Duodenal mucosa (tissue), 2 donors: Measurements from ENCODE around the gene KIF4A.
A peak's percentile ranks its signal among the peaks of the same experiment; 100 is the strongest.

Experiments used
- H3K27ac ChIP-seq: one replicate; pipeline ENCODE4 v1.7.0; 2013; ENCODE audit warnings: low read depth, low read length
- H3K27me3 ChIP-seq, 2 donors: one replicate each; pipeline ENCODE4 v1.7.0; 2013; ENCODE audit warnings: low read length in 2 of 2, control low read depth in 1 of 2; ENCODE audit not compliant: insufficient read depth in 2 of 2, control insufficient read depth in 1 of 2
- H3K36me3 ChIP-seq, 2 donors: one replicate each; pipeline ENCODE4 v1.7.0; 2013; ENCODE audit warnings: low read length in 2 of 2, control low read depth in 1 of 2; ENCODE audit not compliant: insufficient read depth in 2 of 2, control insufficient read depth in 1 of 2
- H3K4me1 ChIP-seq, 2 donors: one replicate each; pipeline ENCODE4 v1.7.0; 2013; ENCODE audit warnings: low read length in 2 of 2, control low read depth in 1 of 2; ENCODE audit not compliant: insufficient read depth in 2 of 2, control insufficient read depth in 1 of 2
- H3K4me3 ChIP-seq, 2 donors: one replicate each; pipeline ENCODE4 v1.7.0; 2013; ENCODE audit warnings: low read length in 2 of 2, low read depth in 1 of 2
- H3K9ac ChIP-seq, 2 donors: one replicate each; pipeline ENCODE4 v1.7.0; 2013; ENCODE audit warnings: low read length in 2 of 2, low read depth in 1 of 2
- H3K9me3 ChIP-seq, 2 donors: one replicate each; pipeline ENCODE4 v1.7.0; 2013; ENCODE audit warnings: low read length in 2 of 2, control low read depth in 1 of 2; ENCODE audit not compliant: control insufficient read depth in 1 of 2

KIF4A gene

DNA sequence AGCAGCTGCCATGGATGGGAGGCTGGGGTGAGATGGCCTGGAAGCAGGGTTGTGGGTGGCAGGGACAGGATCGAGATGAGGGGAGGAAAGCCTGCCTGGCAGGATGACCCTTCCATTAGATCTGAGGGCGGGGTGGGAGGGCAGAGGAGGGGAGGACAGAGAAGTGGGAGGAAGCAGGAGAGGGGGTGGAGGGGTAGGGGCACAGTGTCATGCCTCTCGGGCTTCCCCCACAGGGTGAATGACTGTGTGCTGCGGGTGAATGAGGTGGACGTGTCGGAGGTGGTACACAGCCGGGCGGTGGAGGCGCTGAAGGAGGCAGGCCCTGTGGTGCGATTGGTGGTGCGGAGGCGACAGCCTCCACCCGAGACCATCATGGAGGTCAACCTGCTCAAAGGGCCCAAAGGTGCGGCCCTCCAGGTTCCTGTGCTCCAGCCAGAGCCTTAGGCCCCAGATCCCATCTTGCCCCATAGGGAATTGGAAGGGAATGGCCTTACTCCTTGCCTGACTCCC, 159.6 kb downstream of the KIF4A start:
- Histone ChIP-seq H3K9me3 (no peaks in the 10 kb centered on the region), H3K27ac (no peak overlapping the region), H3K36me3 (no peaks in the 10 kb centered on the region), H3K27me3 (peaks cover 9 to 21% of the 10 kb centered on the region in 2 donors), H3K4me3 (no peak overlapping the region), H3K9ac (no peak overlapping the region), H3K4me1 (peaks cover 6 to 14% of the 10 kb centered on the region in 2 donors)

DNA sequence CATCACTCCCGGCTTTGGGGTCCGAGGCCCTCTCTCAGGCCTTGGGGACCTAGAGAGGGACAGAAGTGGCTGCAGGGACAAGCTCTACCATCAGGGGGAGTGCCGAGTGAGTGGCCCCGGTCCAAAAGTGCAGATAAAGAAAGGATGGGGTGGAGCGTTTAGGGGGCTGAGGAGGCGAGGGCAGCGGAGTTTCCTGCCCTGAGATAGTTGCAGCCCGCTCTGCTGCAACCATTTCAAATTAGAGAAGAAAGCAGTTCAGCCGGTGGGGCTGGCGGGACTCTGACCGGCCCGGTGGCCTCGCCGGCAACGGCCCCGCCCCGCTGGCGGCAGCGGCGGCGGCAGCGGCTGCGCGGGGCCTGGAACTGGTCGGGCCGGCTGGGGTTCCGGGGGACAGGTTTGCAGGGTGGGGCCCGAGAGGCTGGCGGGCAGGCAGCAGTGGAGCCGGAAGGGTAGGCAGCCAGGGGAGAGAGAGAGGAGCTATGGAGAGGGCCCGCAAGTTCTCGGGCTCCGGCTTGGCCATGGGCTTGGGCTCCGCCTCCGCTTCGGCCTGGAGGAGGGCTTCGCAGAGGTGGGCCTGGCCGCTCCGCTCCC, 162.3 kb downstream of the KIF4A start:
- H3K4me3 ChIP-seq = peak overlapping the region; percentile 56 to 69
- H3K27me3 ChIP-seq = peaks cover 0 to under 1% of the 10 kb centered on the region in 2 donors
- peaks cover 18 to 24% of the 10 kb centered on the region in 2 donors for H3K4me1 ChIP-seq
- H3K9ac ChIP-seq = peak overlapping the region; percentile 47 to 66
- no peaks in the 10 kb centered on the region for H3K9me3 ChIP-seq
- no peaks in the 10 kb centered on the region for H3K36me3 ChIP-seq
- peak overlapping the region; percentile 50 for H3K27ac ChIP-seq

DNA sequence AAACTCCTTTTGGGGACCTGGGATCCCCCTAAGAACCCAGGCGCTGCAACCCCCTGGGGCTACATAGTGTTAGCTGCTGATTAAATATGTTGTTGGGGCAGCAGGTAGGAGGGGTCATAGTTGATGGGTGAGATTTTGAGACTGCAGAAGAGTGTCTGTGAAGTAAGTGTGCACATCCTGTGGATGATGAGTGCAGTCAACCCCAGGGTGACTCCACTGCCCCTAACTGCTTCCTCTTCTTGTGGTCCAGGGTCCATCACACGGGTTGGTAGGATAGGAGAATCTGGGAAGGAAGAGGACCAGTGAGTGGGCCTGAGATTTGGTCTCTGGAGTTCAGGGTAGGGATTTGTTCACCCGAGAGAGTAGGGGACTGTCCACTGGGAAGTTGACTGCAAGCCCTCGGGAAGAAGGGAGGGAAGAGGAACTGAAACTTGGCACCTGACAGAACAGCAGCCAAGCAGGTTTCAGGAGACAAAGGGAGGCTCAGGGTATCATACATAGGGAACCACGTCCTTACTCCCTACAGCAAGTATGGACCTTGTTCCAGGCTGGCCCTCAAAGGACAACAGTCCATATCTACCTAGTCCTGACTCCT, 163.2 kb downstream of the KIF4A start:
- no peak overlapping the region for H3K27ac ChIP-seq
- H3K4me3 ChIP-seq = peak overlapping the region; percentile 56 to 69
- no peaks in the 10 kb centered on the region for H3K9me3 ChIP-seq
- H3K27me3 ChIP-seq = no peaks in the 10 kb centered on the region
- H3K36me3 ChIP-seq = no peaks in the 10 kb centered on the region
- H3K9ac ChIP-seq = peak overlapping the region; percentile 47 to 66
- H3K4me1 ChIP-seq = peaks cover 18 to 25% of the 10 kb centered on the region in 2 donors

DNA sequence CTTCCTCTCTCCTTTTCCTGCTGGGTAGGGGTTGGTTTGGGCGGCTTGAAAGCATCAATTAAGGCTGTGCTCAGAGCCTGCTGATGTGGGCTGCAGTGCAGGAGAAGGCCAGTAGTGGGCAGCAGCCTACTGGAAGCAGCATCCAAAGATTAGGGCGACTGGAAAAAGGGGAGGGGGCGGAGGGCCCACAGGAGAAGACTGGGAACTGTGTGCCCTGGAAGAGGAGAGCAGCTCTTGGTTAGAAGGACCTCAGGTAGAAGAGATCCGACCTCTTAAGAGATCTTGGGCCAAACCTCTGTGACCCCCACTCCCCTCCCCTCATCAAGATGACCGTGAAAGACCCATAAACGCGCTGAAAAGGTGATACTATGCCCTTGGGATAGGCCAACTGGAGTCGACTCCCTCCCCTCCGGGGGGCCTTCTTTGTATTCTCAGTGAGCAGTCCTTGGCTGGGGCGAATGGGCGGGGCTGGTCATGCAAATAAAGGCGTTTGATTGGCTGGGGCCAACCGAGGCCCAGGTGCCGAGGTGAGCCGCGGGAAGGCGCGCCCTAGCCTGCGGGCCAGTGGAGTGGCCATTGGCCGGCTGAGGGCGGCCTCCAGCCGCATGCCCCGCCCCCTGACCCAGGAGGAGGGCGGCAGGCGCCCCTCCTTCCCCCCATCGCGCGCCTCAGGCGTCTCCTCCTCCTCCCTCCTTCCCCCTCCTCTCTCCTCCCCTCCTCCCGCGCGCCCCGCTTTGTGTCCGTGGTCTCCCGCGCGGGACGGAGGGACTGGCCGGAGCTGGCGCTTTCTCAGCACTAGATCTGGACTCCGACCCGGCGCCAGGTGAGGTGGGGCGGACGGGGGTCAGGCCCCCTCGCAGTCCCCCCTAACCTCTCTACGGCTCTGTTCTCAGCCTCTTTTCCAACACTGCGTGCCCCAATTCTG, 164.8 kb downstream of the KIF4A start:
- peak overlapping the region; percentile 79 to 84 for H3K4me3 ChIP-seq
- peak overlapping the region; percentile 87 for H3K27ac ChIP-seq
- H3K9ac ChIP-seq = peak overlapping the region; percentile 91 to 95
- H3K9me3 ChIP-seq = no peaks in the 10 kb centered on the region
- H3K27me3 ChIP-seq = no peaks in the 10 kb centered on the region
- no peaks in the 10 kb centered on the region for H3K36me3 ChIP-seq
- peaks cover 18 to 25% of the 10 kb centered on the region in 2 donors for H3K4me1 ChIP-seq

DNA sequence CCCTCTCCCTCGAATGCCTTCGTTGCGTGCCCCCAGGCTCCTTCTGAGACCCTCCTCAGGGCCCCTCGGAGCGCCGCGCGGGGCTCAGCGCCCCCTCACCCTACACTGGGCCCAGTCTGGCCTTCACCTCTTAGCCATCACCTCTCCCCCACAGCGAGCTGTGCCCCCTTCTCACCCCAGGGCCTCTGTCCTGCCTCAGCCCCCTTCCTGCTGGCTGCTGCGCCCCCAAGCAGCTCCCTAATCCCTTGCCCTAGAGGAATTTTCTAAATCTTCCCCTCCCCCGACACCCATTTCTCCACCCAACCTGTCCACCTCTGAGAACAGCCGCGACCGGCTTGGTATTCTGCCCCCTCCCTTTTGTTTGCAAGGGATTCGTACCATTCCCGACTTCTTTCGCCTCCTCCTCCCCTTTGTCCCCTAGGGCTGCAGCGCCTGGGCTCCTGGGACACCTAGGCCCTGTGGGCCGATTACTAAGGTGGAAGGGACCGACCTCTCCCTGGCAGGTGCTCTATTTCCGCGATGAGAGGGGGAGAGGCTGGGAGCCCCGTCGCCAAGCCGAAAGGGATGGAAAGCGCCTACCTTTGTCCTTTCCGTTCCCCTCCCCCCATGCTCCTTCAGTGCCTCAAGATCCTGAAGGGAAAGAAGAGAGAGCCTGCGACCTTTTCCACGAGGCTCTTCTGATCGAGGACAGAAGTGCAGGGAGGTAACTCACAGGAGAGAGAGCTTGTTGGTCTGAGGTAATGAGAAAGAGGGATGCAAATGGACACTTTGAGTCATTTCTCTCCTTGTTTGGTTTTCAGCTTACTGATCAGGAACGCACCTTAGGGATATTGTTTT, 165.7 kb downstream of the KIF4A start:
- no peaks in the 10 kb centered on the region for H3K9me3 ChIP-seq
- peaks cover 18 to 25% of the 10 kb centered on the region in 2 donors for H3K4me1 ChIP-seq
- H3K36me3 ChIP-seq = no peaks in the 10 kb centered on the region
- H3K9ac ChIP-seq = peak overlapping the region; percentile 91 to 95
- H3K27ac ChIP-seq = peak overlapping the region; percentile 87
- no peaks in the 10 kb centered on the region for H3K27me3 ChIP-seq
- H3K4me3 ChIP-seq = peak overlapping the region; percentile 79 to 84

DNA sequence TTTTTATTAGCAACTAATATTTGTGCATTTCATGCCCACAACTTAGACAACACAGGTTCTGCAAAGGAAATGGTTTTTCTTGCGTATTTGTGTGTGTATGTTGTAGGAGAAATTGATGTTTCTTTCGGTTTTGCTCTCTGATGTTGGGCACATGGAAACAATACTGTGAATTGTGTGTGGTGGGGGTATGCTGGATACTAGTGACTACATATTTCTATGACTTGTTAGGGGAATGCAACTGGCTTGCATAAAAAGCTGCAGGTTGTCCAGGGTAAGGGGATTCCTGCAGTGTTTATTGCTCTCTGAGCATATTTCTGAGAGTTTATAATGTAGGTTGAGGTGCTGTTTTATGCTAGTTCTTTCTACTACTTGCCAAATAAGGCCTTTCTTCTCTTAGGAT, 166.4 kb downstream of the KIF4A start:
- Histone ChIP-seq H3K9me3 (no peaks in the 10 kb centered on the region), H3K36me3 (no peaks in the 10 kb centered on the region), H3K27ac (peak overlapping the region; percentile 87), H3K4me3 (peak overlapping the region; percentile 79 to 84), H3K27me3 (no peaks in the 10 kb centered on the region), H3K9ac (peak overlapping the region; percentile 91 to 95), H3K4me1 (peaks cover 18 to 25% of the 10 kb centered on the region in 2 donors)

DNA sequence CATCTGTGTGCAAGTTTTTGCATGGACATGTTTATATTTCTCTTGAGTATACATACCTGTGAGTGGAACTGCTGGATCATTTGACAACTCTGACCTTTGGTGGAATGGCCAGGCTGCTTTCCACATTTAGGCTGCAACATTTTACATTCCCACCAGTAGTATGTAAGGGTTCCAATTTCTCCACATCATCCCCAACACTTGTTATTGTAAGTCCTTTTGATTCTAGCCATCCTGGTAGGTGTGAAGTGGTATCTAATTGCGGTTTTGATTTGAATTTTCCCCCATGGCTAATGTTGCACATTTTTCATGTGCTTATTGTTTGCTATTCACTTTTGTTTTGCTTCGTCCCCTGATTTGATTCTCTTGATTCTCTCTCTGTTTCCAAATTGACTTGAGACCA, 171.1 kb downstream of the KIF4A start:
- Histone ChIP-seq H3K36me3 (no peaks in the 10 kb centered on the region), H3K9me3 (no peaks in the 10 kb centered on the region), H3K27ac (no peak overlapping the region), H3K9ac (no peak overlapping the region), H3K4me3 (no peak overlapping the region), H3K27me3 (no peaks in the 10 kb centered on the region), H3K4me1 (peaks cover 11% of the 10 kb centered on the region in 2 donors)

DNA sequence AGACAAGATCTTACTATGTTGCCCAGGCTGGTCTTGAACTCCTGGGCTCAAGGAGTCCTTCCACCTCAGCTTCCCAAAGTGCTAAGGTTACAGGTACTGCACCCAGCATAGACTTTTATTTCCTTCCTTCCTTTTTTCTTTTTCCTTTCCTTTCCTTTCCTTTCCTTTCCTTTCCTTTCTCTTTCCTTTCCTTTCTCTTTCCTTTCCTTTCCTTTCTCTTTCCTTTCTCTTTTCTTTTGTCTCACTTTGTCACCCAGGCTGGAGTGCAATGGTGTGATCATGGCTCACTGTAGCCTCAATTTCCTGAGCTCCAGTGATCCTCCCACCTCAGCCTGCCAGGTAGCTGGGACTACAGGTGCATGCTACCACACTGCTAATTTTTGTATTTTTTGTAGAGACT, 174.1 kb downstream of the KIF4A start:
- H3K9me3 ChIP-seq = no peaks in the 10 kb centered on the region
- H3K36me3 ChIP-seq = no peaks in the 10 kb centered on the region
- H3K27me3 ChIP-seq = no peaks in the 10 kb centered on the region
- no peak overlapping the region for H3K9ac ChIP-seq
- H3K4me3 ChIP-seq = no peak overlapping the region
- H3K4me1 ChIP-seq = no peaks in the 10 kb centered on the region
- no peak overlapping the region for H3K27ac ChIP-seq

DNA sequence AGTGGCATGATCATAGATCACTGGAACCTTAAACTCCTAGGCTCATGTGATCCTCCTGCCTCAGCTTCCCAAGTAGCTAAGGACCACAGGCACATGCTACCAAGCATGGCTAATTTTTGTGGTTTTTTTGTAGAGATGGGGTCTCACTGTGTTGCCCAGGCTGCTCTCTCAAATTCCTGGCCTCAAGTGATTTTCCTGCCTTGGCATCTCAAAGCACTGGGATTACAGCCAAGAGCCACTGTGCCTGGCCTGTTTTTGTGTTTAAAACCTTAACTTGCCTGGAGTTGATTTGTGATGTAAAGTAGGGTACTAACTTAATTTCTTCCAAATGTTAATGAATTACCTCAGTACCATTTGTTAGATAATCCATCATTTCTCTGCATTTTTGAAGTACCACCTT, 177.1 kb downstream of the KIF4A start:
- H3K4me1 ChIP-seq = no peaks in the 10 kb centered on the region
- no peak overlapping the region for H3K9ac ChIP-seq
- no peak overlapping the region for H3K27ac ChIP-seq
- H3K4me3 ChIP-seq = no peak overlapping the region
- no peaks in the 10 kb centered on the region for H3K9me3 ChIP-seq
- H3K27me3 ChIP-seq = no peaks in the 10 kb centered on the region
- H3K36me3 ChIP-seq = no peaks in the 10 kb centered on the region
